Glutamatergic neuron (in vitro differentiated cells): Measurements from ENCODE around the gene CD209. TPM values are rescaled to one million over a fixed set of nuclear protein-coding genes. Genes with fewer than 3 reads are reported as not detected.

ENCODE experiments used
- DNase-seq: peaks from one replicate; pipeline ENCODE4 v3.0.0; 2022
- H3K27ac Mint-ChIP-seq: one replicate; pipeline ENCODE4 v1.8.0; 2020; ENCODE audit warnings: mild to moderate bottlenecking, mixed read lengths, inconsistent platforms; ENCODE audit not compliant: unreplicated experiment
- H3K27me3 Mint-ChIP-seq: one replicate; pipeline ENCODE4 v1.8.0; 2020; ENCODE audit warnings: mild to moderate bottlenecking, moderate library complexity, mixed read lengths, inconsistent platforms; ENCODE audit not compliant: unreplicated experiment
- H3K36me3 Mint-ChIP-seq: one replicate; pipeline ENCODE4 v1.8.0; 2020; ENCODE audit warnings: mild to moderate bottlenecking, mixed read lengths, inconsistent platforms; ENCODE audit not compliant: unreplicated experiment
- H3K4me1 Mint-ChIP-seq: one replicate; pipeline ENCODE4 v1.8.0; 2020; ENCODE audit warnings: mild to moderate bottlenecking, low read depth, mixed read lengths, inconsistent platforms; ENCODE audit not compliant: unreplicated experiment
- H3K4me3 Mint-ChIP-seq: one replicate; pipeline ENCODE4 v1.8.0; 2020; ENCODE audit warnings: mild to moderate bottlenecking, mixed read lengths, inconsistent platforms; ENCODE audit not compliant: unreplicated experiment
- H3K9me3 Mint-ChIP-seq: one replicate; pipeline ENCODE4 v1.8.0; 2020; ENCODE audit warnings: mild to moderate bottlenecking, moderate library complexity, mixed read lengths, inconsistent platforms; ENCODE audit not compliant: unreplicated experiment
- total RNA-seq: library from RNA; stranded (reverse); fragmentation: NEBNext Ultra II Directional; extraction: Animal tissue kit (Norgen Biotek cat#: 25700); gene quantifications from one replicate; pipeline ENCODE4 v1.2.1, GENCODE V29; 2021; ENCODE audit not compliant: unreplicated experiment
- TF ChIP-seq, protein P1 (sequence below): fragments of 200-600 bp; sonication (generic); IDR thresholded peaks from one replicate; pipeline ENCODE4 v1.5.0; 2021; ENCODE audit not compliant: partially characterized antibody, unreplicated experiment

The CD209 gene
- total RNA-seq, 1 donor from 2014 or later: not detected

DNA sequence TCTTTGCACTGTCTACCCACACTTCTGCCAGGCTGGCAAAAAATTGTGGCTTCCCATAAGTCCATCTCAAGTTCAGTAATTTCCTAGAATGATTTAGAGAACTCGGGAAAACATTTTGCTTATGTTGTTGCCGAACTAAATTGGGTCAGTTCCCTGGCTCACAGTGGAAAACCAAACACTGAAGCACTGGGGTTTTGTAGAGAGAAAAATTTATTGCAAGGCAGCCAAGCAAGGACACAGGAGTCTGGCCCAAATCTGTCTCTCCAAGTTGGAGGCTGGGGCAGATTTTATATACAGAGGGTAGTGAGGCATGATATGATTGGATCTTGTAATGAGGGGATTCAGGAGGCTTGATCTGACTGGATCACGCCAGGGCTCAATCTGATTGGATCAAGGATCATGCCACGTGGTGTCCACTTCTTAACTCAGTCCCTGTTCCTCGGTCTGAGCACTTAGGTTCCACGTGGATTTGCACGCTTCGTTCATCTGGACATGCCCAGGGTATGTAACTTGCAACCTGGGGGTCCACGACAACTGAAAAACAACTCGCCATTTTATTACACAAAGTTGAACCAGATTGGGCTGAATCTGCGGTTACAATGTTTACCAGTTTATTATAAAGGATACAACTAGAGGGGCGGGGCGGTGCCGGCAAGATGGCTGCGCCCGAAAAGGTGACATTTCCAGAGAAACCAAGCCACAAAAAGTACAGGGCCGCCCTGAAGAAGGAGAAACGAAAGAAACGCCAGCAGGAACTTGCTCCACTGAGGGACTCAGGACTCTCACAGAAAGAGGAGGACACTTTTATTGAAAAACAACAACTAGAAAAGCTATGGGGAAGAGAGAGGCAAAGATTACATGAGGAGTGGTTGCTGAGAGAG, 7.3 kb downstream of the CD209 start:
- peaks cover 11% of the 10 kb centered on the region for H3K9me3 Mint-ChIP-seq
- no peak overlapping the region for H3K4me3 Mint-ChIP-seq
- no peak for DNase-seq
- peaks cover 6% of the 10 kb centered on the region for H3K27me3 Mint-ChIP-seq
- TF ChIP-seq, protein P1, sequence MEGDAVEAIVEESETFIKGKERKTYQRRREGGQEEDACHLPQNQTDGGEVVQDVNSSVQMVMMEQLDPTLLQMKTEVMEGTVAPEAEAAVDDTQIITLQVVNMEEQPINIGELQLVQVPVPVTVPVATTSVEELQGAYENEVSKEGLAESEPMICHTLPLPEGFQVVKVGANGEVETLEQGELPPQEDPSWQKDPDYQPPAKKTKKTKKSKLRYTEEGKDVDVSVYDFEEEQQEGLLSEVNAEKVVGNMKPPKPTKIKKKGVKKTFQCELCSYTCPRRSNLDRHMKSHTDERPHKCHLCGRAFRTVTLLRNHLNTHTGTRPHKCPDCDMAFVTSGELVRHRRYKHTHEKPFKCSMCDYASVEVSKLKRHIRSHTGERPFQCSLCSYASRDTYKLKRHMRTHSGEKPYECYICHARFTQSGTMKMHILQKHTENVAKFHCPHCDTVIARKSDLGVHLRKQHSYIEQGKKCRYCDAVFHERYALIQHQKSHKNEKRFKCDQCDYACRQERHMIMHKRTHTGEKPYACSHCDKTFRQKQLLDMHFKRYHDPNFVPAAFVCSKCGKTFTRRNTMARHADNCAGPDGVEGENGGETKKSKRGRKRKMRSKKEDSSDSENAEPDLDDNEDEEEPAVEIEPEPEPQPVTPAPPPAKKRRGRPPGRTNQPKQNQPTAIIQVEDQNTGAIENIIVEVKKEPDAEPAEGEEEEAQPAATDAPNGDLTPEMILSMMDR: no peak
- peaks cover 25% of the 10 kb centered on the region for H3K4me1 Mint-ChIP-seq
- no peak overlapping the region for H3K27ac Mint-ChIP-seq
- H3K36me3 Mint-ChIP-seq: peaks cover 5% of the 10 kb centered on the region

- Mint-ChIP-seq H3K36me3 (peaks cover 5% of the 10 kb centered on the region), H3K4me1 (peaks cover 19% of the 10 kb centered on the region), H3K27me3 (peaks cover 6% of the 10 kb centered on the region), H3K4me3 (no peak overlapping the region), H3K27ac (no peak overlapping the region), H3K9me3 (peaks cover 11% of the 10 kb centered on the region)
- TF ChIP-seq, protein P1: no peak
- no peak for DNase-seq
Measured at GRCh38 chr19:7739211-7739755, 8.1 kb downstream of the CD209 start.

GRCh38 chr19:7738023-7738422, 9.3 kb downstream of the CD209 start:
- Mint-ChIP-seq H3K9me3 (peaks cover 8% of the 10 kb centered on the region), H3K27me3 (peaks cover 2% of the 10 kb centered on the region), H3K36me3 (peaks cover 5% of the 10 kb centered on the region), H3K4me3 (no peak overlapping the region), H3K27ac (no peak overlapping the region), H3K4me1 (peaks cover 12% of the 10 kb centered on the region)
- no peak for DNase-seq
- TF ChIP-seq, protein P1: no peak

DNA sequence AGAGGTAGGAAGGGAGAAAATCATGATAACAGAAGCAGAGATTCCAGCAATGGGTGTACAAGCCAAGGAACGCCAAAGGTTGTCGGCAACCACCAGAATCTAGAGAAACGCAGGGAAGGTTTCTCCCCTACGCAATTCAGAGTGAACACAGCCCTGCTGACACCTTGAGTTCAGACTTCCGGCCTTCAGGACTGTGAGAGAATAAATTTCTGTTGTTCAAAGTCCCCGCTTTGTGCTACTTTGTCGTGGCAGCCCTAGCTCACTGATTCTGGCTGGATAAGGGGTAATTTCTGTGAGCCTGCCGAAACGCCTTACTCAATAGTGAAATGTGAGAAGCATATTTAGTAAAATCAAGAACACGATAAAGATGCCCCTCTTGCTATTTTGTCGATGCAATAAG, 10.1 kb downstream of the CD209 start:
- H3K27me3 Mint-ChIP-seq: peaks cover 2% of the 10 kb centered on the region
- no peak overlapping the region for H3K27ac Mint-ChIP-seq
- peaks cover 5% of the 10 kb centered on the region for H3K4me1 Mint-ChIP-seq
- no peak overlapping the region for H3K4me3 Mint-ChIP-seq
- DNase-seq: no peak
- peaks cover 5% of the 10 kb centered on the region for H3K36me3 Mint-ChIP-seq
- peaks cover 5% of the 10 kb centered on the region for H3K9me3 Mint-ChIP-seq
- TF ChIP-seq, protein P1: no peak

DNA sequence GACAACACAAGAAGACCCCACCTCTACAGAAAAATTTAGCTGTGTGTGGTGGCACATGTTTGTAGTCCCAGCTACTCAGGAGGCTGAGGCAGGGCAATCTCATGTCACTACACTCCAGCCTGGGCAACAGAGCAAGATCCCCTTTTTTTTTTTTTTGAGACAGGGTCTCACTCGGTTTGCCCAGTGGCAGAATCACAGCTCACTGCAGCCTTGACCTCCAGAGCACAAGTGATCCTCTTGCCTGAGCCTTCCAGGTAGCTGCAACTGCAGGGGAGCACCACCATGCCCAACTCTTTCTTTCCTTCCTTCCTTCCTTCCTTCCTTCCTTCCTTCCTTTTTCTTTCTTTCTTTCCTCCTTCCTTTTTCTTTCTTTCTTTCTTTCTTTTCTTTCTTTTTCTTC, 11.2 kb downstream of the CD209 start:
- Mint-ChIP-seq H3K4me3 (no peak overlapping the region), H3K36me3 (no peaks in the 10 kb centered on the region), H3K27ac (no peak overlapping the region), H3K9me3 (peaks cover 5% of the 10 kb centered on the region), H3K27me3 (peaks cover 5% of the 10 kb centered on the region), H3K4me1 (no peaks in the 10 kb centered on the region)
- DNase-seq: no peak
- TF ChIP-seq, protein P1: no peak
